Measurements from ENCODE around the gene BMAL2.

DNA sequence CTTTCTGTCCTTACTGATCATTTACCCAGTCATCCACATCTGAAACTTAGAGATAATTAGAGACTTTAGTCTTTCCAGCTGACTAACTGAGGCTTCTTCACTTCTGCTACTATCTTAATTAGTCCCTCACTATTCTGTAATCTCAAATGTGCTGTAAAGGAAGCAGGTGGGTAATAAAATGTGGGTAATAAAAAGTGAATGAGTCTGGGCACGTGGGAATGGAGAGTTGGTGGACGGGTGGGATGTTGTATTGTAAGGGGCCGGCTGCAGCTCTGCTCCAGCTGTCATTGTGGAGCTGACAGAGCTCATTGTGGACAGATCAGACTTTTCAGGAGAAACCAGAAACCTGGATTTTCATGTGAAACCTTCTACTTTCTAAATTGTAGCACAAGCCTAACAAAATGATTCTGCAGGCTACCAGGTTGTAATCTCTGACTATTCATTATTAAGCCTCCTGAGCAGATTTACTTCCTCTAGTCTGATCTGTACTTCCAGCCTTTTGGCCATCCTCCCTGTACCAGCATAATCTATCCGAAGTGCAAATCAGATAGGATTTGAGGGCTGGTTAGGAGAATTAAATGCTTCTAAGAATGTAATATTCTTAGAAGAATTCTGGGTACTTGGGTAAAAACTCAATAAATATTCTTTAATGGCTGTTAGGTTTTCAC lies 42.0 kb upstream of the BMAL2 start:
- TF ChIP-seq, protein P1, sequence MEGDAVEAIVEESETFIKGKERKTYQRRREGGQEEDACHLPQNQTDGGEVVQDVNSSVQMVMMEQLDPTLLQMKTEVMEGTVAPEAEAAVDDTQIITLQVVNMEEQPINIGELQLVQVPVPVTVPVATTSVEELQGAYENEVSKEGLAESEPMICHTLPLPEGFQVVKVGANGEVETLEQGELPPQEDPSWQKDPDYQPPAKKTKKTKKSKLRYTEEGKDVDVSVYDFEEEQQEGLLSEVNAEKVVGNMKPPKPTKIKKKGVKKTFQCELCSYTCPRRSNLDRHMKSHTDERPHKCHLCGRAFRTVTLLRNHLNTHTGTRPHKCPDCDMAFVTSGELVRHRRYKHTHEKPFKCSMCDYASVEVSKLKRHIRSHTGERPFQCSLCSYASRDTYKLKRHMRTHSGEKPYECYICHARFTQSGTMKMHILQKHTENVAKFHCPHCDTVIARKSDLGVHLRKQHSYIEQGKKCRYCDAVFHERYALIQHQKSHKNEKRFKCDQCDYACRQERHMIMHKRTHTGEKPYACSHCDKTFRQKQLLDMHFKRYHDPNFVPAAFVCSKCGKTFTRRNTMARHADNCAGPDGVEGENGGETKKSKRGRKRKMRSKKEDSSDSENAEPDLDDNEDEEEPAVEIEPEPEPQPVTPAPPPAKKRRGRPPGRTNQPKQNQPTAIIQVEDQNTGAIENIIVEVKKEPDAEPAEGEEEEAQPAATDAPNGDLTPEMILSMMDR (conservative IDR thresholded peaks at IDR 0.05 in 1 of 2, IDR thresholded peaks at IDR 0.05 in 1 of 2; ENCODE audit: low read depth in 1 of 2, low read length in 2 of 2): no peak
- no peak for TF ChIP-seq EZH2 (IDR thresholded peaks at IDR 0.05; ENCODE audit: low read length, missing control alignments)

Measured in fibroblast of lung (primary cell).